HAP-1 (cell line): ENCODE results near the gene ELK4.

Experiments used
- DNase-seq, 2 experiments: peaks; one replicate each; pipeline ENCODE4 v3.0.0-alpha.2; 2016 to 2020; ENCODE audit warnings: low spot score in 2 of 2
- H3K27me3 ChIP-seq: fragments of 250-450 bp; sonication (Bioruptor Pico); 2 replicates; pipeline ENCODE4 v1.5.1; 2020; ENCODE audit warnings: low read depth, mild to moderate bottlenecking, moderate library complexity
- H3K36me3 ChIP-seq: fragments of 250-450 bp; sonication (Bioruptor Pico); replicated peaks from 2 replicates; pipeline ENCODE4 v1.5.1; 2020; ENCODE audit warnings: mild to moderate bottlenecking
- H3K4me1 ChIP-seq: fragments of 250-450 bp; sonication (Bioruptor Pico); 2 replicates; pipeline ENCODE4 v1.5.1; 2020; ENCODE audit warnings: mild to moderate bottlenecking
- H3K4me3 ChIP-seq: fragments of 250-450 bp; sonication (Bioruptor Pico); 2 replicates; pipeline ENCODE4 v1.5.1; 2020; ENCODE audit warnings: mild to moderate bottlenecking, moderate library complexity
- H3K9me3 ChIP-seq: fragments of 250-450 bp; sonication (Bioruptor Pico); 2 replicates; pipeline ENCODE4 v1.5.1; 2020; ENCODE audit warnings: mild to moderate bottlenecking, moderate library complexity
- in situ Hi-C: fragments of 300-500 bp; cut with MboI; formaldehyde crosslinking; loops from 3 replicates; pipeline ENCODE4 v1.14.3; 2020; ENCODE audit warnings: low sequenced_read_pairs, inconsistent platforms, mixed read lengths

ELK4 gene

DNA sequence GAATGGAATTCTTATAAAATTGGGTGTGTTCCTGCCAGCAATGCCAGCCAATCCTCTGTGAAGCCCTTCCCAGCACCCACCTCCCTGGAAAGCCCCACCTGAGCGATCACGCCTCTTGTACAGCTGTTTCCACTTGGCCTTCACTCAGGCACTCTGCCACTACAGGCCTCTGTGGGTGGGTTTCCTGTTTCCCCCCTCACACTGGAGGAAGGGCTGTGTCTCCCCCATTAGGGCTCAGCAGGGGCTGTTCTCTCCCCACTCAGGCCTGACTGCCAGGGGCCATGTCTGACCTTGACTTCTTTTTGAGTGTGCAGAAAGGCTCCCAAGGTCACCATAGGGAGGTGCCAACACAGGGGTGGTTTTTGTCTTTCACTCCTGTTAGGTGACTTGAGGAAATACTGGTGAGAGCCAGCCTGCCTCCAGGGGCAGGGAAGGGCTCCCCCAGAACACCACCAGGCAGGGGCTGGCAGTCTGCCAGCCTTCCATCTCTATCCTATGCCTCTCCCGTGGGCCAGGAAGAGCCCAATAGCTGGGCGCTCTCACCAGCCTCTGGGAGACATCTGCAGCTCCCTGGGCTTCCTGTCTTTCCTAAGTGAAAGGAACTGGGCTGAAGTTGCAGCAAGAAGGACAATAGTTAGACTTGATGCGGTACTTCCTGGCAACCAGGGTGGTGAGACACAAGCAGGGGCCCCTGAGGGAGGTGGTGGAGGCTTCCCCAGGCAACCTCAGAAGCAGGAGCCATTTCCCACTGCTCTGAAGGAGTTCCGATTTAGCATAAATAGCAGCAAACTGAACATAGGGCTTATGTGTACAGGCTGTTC lies 49.1 kb downstream of the ELK4 start:
- no peak for DNase-seq
- H3K9me3 ChIP-seq = no peaks in the 10 kb centered on the region
- H3K4me1 ChIP-seq = no peaks in the 10 kb centered on the region
- in situ Hi-C loops = no loop called here
- no peaks in the 10 kb centered on the region for H3K36me3 ChIP-seq
- no peak overlapping the region for H3K4me3 ChIP-seq
- peaks cover 25% of the 10 kb centered on the region for H3K27me3 ChIP-seq

- Histone ChIP-seq H3K27me3 (peaks cover 31% of the 10 kb centered on the region), H3K9me3 (no peaks in the 10 kb centered on the region)
- in situ Hi-C loops = no loop called here
Observed at GRCh38 chr1:205582046-205582445, 49.8 kb downstream of the ELK4 start.

DNA sequence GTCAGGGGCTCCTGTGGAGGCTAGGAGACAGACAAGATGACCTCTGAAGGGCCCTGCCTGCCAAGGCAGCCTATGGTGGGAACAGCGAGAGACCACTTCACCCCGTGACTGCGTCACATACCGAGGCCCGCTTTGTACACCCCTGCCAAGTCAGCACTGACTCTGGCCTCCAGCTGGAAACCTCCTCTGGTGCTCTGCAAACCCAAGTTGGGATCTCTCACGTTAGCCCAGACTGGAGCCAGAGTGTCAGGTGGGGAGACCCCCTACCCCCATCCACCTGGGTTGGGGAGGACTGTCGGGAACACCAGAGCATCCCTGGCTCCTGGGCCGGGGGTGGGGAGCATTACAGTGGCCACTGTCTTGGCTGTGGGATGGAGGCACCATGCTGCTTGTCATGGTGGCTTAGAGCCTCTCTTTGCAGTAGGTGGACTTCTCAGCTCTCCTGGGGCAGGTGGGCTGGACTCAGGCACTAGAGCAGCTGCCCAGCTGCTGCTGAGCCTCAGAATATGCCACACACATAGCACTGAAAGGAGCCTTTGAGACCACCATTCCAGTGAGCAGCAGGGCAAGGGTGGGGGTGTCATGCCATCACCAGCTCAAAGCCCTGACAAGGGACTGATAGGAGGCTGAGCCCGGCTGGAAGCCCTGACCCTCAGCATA lies 50.4 kb downstream of the ELK4 start:
- in situ Hi-C loops = no loop called here

More at GRCh38 chr1:205582046-205582445, 49.8 kb downstream of the ELK4 start:
- Histone ChIP-seq H3K36me3 (no peaks in the 10 kb centered on the region), H3K4me3 (no peak overlapping the region), H3K4me1 (no peaks in the 10 kb centered on the region)
- DNase-seq = no peak

GRCh38 chr1:205580923-205581180 lies 51.0 kb downstream of the ELK4 start:
- no peak for DNase-seq
- H3K27me3 ChIP-seq = peaks cover 37% of the 10 kb centered on the region
- in situ Hi-C loops = no loop called here
- H3K9me3 ChIP-seq = no peaks in the 10 kb centered on the region
- H3K4me3 ChIP-seq = no peak overlapping the region
- H3K36me3 ChIP-seq = no peaks in the 10 kb centered on the region
- H3K4me1 ChIP-seq = no peaks in the 10 kb centered on the region

More for the DNA sequence above, 50.4 kb downstream of the ELK4 start:
- Histone ChIP-seq H3K4me3 (no peak overlapping the region), H3K4me1 (no peaks in the 10 kb centered on the region), H3K27me3 (peaks cover 36% of the 10 kb centered on the region), H3K9me3 (no peaks in the 10 kb centered on the region), H3K36me3 (no peaks in the 10 kb centered on the region)
- no peak for DNase-seq

DNA sequence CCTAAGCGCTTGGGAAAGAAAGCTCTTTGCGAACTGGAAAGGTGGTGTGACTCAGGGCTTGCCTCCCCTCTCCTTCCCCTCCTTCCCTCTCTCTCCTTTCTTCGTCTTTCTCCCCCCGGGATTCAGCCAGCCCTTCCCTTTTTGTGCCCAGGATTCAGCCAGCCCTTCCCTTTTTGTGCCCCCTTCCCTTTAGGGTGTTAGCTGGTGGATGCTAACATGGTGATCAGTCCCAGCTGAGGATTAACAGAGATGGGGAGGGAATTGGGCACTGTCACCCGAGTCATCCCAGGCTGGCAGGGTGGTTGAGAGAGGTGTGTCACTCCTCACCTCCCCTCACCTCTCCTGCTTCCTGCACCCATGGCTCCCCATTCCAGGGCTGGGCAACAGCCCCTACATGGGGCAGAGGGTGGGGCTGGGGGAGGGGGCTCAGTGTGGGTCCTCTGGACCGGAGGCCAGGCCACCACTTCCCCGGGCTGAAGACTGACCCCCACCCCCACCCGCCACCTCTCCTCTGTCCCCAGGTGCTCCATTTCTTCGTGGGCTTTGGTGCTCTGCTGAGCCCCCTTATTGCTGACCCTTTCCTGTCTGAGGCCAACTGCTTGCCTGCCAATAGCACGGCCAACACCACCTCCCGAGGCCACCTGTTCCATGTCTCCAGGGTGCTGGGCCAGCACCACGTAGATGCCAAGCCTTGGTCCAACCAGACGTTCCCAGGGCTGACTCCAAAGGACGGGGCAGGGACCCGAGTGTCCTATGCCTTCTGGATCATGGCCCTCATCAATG lies 51.5 kb downstream of the ELK4 start:
- no peak for DNase-seq
- Histone ChIP-seq H3K4me1 (no peaks in the 10 kb centered on the region), H3K27me3 (peaks cover 37% of the 10 kb centered on the region), H3K4me3 (no peak overlapping the region), H3K9me3 (no peaks in the 10 kb centered on the region), H3K36me3 (no peaks in the 10 kb centered on the region)
- in situ Hi-C loops = no loop called here

DNA sequence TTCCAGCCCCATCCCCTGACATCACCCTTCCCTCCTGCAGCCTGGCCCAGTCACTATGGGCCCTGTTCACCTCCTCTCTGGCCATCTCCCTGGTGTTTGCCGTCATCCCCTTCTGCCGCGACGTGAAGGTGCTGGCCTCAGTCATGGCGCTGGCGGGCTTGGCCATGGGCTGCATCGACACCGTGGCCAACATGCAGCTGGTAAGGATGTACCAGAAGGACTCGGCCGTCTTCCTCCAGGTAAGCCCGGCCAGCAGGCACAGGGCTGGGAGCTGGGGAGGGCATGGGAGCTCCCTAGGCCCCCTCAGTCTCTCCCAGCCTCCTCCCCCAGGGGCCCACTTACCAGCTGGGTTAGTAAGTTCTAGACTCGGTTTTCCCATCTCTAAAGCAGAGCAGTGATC lies 52.1 kb downstream of the ELK4 start:
- H3K4me1 ChIP-seq = no peaks in the 10 kb centered on the region
- DNase-seq = no peak
- no peak overlapping the region for H3K4me3 ChIP-seq
- H3K27me3 ChIP-seq = peaks cover 37% of the 10 kb centered on the region
- in situ Hi-C loops = no loop called here
- no peaks in the 10 kb centered on the region for H3K9me3 ChIP-seq
- no peaks in the 10 kb centered on the region for H3K36me3 ChIP-seq

GRCh38 chr1:205578780-205579571 lies 52.8 kb downstream of the ELK4 start:
- Histone ChIP-seq H3K9me3 (no peaks in the 10 kb centered on the region), H3K4me3 (no peak overlapping the region), H3K27me3 (peaks cover 37% of the 10 kb centered on the region), H3K4me1 (no peaks in the 10 kb centered on the region), H3K36me3 (no peaks in the 10 kb centered on the region)
- DNase-seq = no peak
- in situ Hi-C loops = no loop called here

GRCh38 chr1:205577874-205578658 lies 53.7 kb downstream of the ELK4 start:
- in situ Hi-C loops = no loop called here
- no peaks in the 10 kb centered on the region for H3K4me1 ChIP-seq
- no peak for DNase-seq
- peaks cover 37% of the 10 kb centered on the region for H3K27me3 ChIP-seq
- H3K4me3 ChIP-seq = no peak overlapping the region
- no peaks in the 10 kb centered on the region for H3K9me3 ChIP-seq
- no peaks in the 10 kb centered on the region for H3K36me3 ChIP-seq

GRCh38 chr1:205576805-205577761 lies 54.7 kb downstream of the ELK4 start:
- DNase-seq = no peak
- in situ Hi-C loops = no loop called here
- H3K9me3 ChIP-seq = no peaks in the 10 kb centered on the region
- H3K36me3 ChIP-seq = no peaks in the 10 kb centered on the region
- no peaks in the 10 kb centered on the region for H3K4me1 ChIP-seq
- no peak overlapping the region for H3K4me3 ChIP-seq
- H3K27me3 ChIP-seq = peaks cover 39% of the 10 kb centered on the region

DNA sequence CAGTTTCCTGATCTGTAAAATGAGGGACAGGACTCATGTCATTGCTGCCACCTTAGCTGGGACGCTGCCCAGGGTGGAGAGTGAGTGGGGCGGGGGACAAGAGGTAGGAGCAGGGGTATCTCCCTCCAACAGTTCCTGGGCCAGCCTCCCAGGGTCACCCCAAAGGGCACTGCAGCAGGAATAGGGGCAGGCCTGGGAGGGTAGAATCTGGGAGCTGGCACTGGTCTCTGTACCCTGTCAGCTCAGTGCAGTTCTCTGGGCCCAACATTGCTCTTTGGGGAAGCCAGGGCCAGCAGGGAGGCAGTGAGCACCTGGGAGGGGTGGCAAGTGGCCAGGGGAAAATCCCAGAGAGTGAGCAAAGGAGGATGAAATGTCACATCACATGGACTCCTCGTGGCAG lies 55.8 kb downstream of the ELK4 start:
- H3K4me3 ChIP-seq = no peak overlapping the region
- H3K9me3 ChIP-seq = no peaks in the 10 kb centered on the region
- H3K36me3 ChIP-seq = no peaks in the 10 kb centered on the region
- peak in 1 of 2 experiments; percentile 6 for DNase-seq
- H3K27me3 ChIP-seq = peaks cover 40% of the 10 kb centered on the region
- H3K4me1 ChIP-seq = no peaks in the 10 kb centered on the region
- in situ Hi-C loops = no loop called here

DNA sequence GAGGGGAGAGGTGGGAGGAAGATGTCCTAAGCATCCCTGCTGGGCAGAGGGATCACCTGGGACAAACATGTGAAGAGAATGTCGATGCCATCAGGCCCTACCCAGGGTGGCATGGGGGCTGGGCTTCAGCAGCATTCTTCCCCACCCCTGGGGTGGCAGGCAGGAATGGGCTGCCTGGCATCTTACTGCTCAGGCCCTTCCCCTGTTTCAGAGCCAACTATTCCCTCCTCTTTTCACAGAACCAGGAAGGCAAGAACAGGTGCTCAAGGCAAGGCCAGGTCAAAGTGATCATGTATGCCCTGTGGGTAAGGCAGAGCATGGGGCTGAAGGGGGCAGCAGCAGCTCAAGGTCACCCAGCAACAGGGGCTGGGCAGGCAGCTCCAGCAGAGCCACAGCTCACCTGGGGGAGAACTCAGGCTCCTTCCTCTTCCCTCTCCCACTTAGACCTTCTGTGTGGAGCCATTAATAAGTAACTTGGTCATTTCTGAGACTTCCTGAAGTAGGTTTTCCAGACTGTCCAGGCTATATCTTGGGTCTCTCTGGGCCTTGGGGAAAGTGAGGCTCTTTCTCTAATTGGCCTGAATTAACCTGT lies 56.4 kb downstream of the ELK4 start:
- in situ Hi-C loops = no loop called here
- no peaks in the 10 kb centered on the region for H3K9me3 ChIP-seq

DNA sequence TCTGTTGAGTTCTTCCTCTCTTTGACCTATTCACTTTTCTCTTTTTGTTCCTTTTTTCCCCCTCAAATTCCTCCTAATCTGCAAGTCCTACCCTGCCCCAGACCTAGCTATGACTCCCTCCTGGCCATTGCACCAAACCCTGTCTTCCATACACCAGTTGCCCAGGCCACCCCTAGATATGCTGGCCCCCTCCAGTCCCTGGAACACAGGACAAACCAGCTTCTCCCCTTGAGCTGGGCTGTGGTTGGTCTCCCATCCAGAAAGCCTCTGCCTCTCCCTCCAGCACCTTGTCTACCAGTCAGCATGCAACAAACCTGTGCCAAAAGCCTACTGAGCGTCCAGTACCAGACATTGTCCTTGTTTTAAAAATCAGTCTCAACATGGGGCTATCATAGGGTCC lies 59.4 kb downstream of the ELK4 start:
- no peak overlapping the region for H3K4me3 ChIP-seq
- peaks cover 28% of the 10 kb centered on the region for H3K27me3 ChIP-seq
- in situ Hi-C loops = no loop called here
- H3K4me1 ChIP-seq = no peaks in the 10 kb centered on the region
- H3K9me3 ChIP-seq = no peaks in the 10 kb centered on the region
- no peak for DNase-seq
- no peaks in the 10 kb centered on the region for H3K36me3 ChIP-seq

More for the DNA sequence above, 56.4 kb downstream of the ELK4 start:
- H3K4me3 ChIP-seq = no peak overlapping the region
- no peak for DNase-seq
- peaks cover 40% of the 10 kb centered on the region for H3K27me3 ChIP-seq
- no peaks in the 10 kb centered on the region for H3K4me1 ChIP-seq
- H3K36me3 ChIP-seq = no peaks in the 10 kb centered on the region
